K562 (cell line): ENCODE results near the gene BLTP3B.

Experiments used
- CTCF ChIP-seq, 3 experiments: IDR thresholded peaks in 2 of 3; conservative IDR thresholded peaks in 1 of 3; 2 replicates each; pipeline ENCODE4 v1.5.1; 2011 to 2012; ENCODE audit warnings: low read length in 3 of 3, mild to moderate bottlenecking in 3 of 3, control low read depth in 2 of 3, improper control_type of control experiment in 1 of 3, inconsistent platforms in 1 of 3, low read depth in 1 of 3, mixed read lengths in 1 of 3, moderate library complexity in 1 of 3; ENCODE audit not compliant: insufficient read depth in 2 of 3
- DPF2 ChIP-seq: fragments of 450-650 bp; IDR thresholded peaks from 2 replicates; pipeline ENCODE4 v1.6.1; 2016
- GTF2B ChIP-seq: IDR thresholded peaks from 2 replicates; pipeline ENCODE4 v1.6.1; 2011; ENCODE audit not compliant: insufficient read length; ENCODE audit errors: extremely low read depth
- KLF13 ChIP-seq: fragments of 450-650 bp; IDR thresholded peaks from 2 replicates; pipeline ENCODE4 v1.6.1; 2016; ENCODE audit warnings: missing genetic modification characterization, low read depth, mild to moderate bottlenecking, missing compliant biosample characterization, moderate library complexity, borderline replicate concordance
- MAFF ChIP-seq: IDR thresholded peaks from 2 replicates; pipeline ENCODE4 v1.6.1; 2012; ENCODE audit warnings: low read length, improper control_type of control experiment
- POLR2AphosphoS5 ChIP-seq: IDR thresholded peaks from 2 replicates; pipeline ENCODE4 v1.6.1; 2011; ENCODE audit warnings: mild to moderate bottlenecking, low read depth, low read length, moderate library complexity; ENCODE audit not compliant: control insufficient read depth, insufficient read depth
- TGIF2 ChIP-seq: sonication (generic); formaldehyde crosslinking; IDR thresholded peaks from 2 replicates; pipeline ENCODE4 v1.8.1; 2022; ENCODE audit warnings: mild to moderate bottlenecking, missing genetic modification reagents, moderate library complexity
- ZNF274 ChIP-seq: IDR thresholded peaks from 2 replicates; pipeline ENCODE4 v1.6.1; 2011; ENCODE audit warnings: low read depth, mild to moderate bottlenecking, low read length, moderate library complexity, borderline replicate concordance
- TF ChIP-seq, protein P1 (sequence below): sonication (generic); formaldehyde crosslinking; IDR thresholded peaks from 2 replicates; pipeline ENCODE4 v1.8.1; 2023; ENCODE audit warnings: mild to moderate bottlenecking, missing genetic modification reagents

- TF ChIP-seq CTCF (IDR thresholded peaks at IDR 0.05 in 2 of 3, conservative IDR thresholded peaks at IDR 0.05 in 1 of 3; ENCODE audit: insufficient read depth in 2 of 3, low read depth in 1 of 3, low read length in 3 of 3): no peak
- TF ChIP-seq KLF13: no peak
- TF ChIP-seq, protein P1, sequence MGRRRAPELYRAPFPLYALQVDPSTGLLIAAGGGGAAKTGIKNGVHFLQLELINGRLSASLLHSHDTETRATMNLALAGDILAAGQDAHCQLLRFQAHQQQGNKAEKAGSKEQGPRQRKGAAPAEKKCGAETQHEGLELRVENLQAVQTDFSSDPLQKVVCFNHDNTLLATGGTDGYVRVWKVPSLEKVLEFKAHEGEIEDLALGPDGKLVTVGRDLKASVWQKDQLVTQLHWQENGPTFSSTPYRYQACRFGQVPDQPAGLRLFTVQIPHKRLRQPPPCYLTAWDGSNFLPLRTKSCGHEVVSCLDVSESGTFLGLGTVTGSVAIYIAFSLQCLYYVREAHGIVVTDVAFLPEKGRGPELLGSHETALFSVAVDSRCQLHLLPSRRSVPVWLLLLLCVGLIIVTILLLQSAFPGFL (CRISPR knock-in tag): no peak
- TF ChIP-seq ZNF274: no peak
- TF ChIP-seq DPF2: no peak
- no peak for TF ChIP-seq POLR2AphosphoS5
- TF ChIP-seq GTF2B: no peak
- TF ChIP-seq MAFF: no peak
- TF ChIP-seq TGIF2 (CRISPR knock-in tag): no peak
These were observed 3.0 kb upstream of the BLTP3B start for GRCh38 chr12:100145643-100146042.
